ENCODE measurements around the gene SLC6A3.

SLC6A3 gene

GRCh38 chr5:1445313-1445688, at the start of gene SLC6A3:
Gene SLC6A3, minus strand, starts transcription at chr5:1445440. Its CDS starts 2,243 bp downstream, at chr5:1443197.
- Histone ChIP-seq H3K4me3 (ENCODE audit: low read depth, low read length) (peak within 1 kb of the TSS; percentile 65), H3K27ac (ENCODE audit: low read depth, low read length) (no peak within 1 kb of the TSS), H3K36me3 (ENCODE audit: control insufficient read depth, insufficient read depth, low read length) (no peaks in the 10 kb centered on the region), H3K9ac (ENCODE audit: low read length) (peak within 1 kb of the TSS; percentile 17), H3K9me3 (ENCODE audit: control insufficient read depth, insufficient read depth, low read depth, low read length) (peaks cover 2% of the 10 kb centered on the region; the same call in 1 of the 2 replicates), H3K4me1 (ENCODE audit: control insufficient read depth, insufficient read depth, low read length) (0 out of 2 replicates have a peak, but pooled peaks cover 8% of the 10 kb centered on the region), H3K27me3 (ENCODE audit: control insufficient read depth, insufficient read depth, low read length) (peaks cover 98% of the 10 kb centered on the region)

DNA sequence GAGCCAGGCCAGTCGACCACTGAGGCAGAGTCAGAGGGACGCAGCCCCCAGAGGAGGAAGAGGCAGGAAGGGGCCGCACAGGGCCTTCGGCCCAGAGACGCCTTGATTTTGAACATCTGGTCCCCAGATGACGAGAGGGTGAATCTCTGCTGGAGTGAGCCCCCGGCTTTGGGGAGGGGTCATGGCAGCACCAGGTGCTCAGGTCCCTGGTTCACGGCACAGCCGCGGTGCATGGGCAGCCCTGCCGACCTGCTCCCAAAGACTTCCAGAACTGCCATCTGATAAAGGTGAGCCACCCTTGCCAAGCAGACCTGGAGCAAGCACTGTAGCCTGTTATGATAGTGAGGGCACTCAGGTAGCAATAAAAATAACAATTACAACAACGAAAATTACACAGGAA, 48.7 kb upstream of the SLC6A3 start:
- no peak overlapping the region for H3K4me3 ChIP-seq (ENCODE audit: low read depth, low read length)
- no peaks in the 10 kb centered on the region for H3K27me3 ChIP-seq (ENCODE audit: control insufficient read depth, insufficient read depth, low read length)
- H3K27ac ChIP-seq (ENCODE audit: low read depth, low read length) = no peak overlapping the region
- no peak overlapping the region for H3K9ac ChIP-seq (ENCODE audit: low read length)
- no peaks in the 10 kb centered on the region for H3K4me1 ChIP-seq (ENCODE audit: control insufficient read depth, insufficient read depth, low read length)
- H3K9me3 ChIP-seq (ENCODE audit: control insufficient read depth, insufficient read depth, low read depth, low read length) = no peaks in the 10 kb centered on the region
- peaks cover 96% of the 10 kb centered on the region for H3K36me3 ChIP-seq (ENCODE audit: control insufficient read depth, insufficient read depth, low read length)

DNA sequence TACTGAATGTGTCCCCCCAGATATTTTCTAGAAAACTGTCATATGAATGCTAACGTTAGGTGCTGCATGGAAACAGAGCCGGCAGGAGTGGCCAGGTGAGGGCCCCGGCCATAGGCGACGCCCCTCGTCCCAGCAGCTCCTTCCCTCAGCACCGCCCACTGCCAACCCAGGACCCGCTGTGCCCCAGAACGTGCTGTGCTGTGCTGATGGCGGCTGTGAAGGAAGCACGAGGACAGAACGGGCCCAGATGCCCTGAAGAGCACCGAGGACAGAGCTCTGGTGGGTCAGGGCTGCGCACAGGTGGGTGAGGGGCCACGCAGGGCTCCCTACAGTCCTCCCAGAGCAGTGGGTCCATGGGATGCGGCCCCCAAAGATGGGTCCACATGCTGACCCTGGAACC, 48.2 kb upstream of the SLC6A3 start:
- no peaks in the 10 kb centered on the region for H3K9me3 ChIP-seq (ENCODE audit: control insufficient read depth, insufficient read depth, low read depth, low read length)
- H3K4me1 ChIP-seq (ENCODE audit: control insufficient read depth, insufficient read depth, low read length) = no peaks in the 10 kb centered on the region
- H3K27ac ChIP-seq (ENCODE audit: low read depth, low read length) = no peak overlapping the region
- peaks cover 96% of the 10 kb centered on the region for H3K36me3 ChIP-seq (ENCODE audit: control insufficient read depth, insufficient read depth, low read length)
- no peak overlapping the region for H3K9ac ChIP-seq (ENCODE audit: low read length)
- no peak overlapping the region for H3K4me3 ChIP-seq (ENCODE audit: low read depth, low read length)
- H3K27me3 ChIP-seq (ENCODE audit: control insufficient read depth, insufficient read depth, low read length) = no peaks in the 10 kb centered on the region

DNA sequence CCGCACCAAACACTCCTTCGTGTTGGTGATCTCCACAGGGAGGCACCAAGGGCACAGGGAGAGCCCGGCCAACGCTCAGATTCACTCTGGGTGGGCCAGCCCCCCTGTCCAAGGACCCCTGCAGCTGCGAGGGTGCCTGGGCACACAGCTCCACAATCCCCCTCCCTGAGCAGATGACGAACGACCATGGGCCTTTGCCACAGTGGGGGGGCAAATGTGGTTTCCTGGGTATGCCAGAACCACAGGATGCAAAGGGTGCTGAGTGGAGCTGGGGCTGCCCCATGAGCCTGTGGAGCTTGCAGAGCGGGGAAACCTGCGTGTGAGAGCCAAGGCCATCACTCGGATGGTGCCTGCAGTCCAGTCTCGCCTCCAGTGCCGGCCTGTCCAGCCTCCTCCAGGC, 47.5 kb upstream of the SLC6A3 start:
- H3K4me1 ChIP-seq (ENCODE audit: control insufficient read depth, insufficient read depth, low read length) = no peaks in the 10 kb centered on the region
- H3K27me3 ChIP-seq (ENCODE audit: control insufficient read depth, insufficient read depth, low read length) = no peaks in the 10 kb centered on the region
- H3K4me3 ChIP-seq (ENCODE audit: low read depth, low read length) = no peak overlapping the region
- H3K9me3 ChIP-seq (ENCODE audit: control insufficient read depth, insufficient read depth, low read depth, low read length) = no peaks in the 10 kb centered on the region
- H3K9ac ChIP-seq (ENCODE audit: low read length) = no peak overlapping the region
- H3K27ac ChIP-seq (ENCODE audit: low read depth, low read length) = no peak overlapping the region
- peaks cover 96% of the 10 kb centered on the region for H3K36me3 ChIP-seq (ENCODE audit: control insufficient read depth, insufficient read depth, low read length)

DNA sequence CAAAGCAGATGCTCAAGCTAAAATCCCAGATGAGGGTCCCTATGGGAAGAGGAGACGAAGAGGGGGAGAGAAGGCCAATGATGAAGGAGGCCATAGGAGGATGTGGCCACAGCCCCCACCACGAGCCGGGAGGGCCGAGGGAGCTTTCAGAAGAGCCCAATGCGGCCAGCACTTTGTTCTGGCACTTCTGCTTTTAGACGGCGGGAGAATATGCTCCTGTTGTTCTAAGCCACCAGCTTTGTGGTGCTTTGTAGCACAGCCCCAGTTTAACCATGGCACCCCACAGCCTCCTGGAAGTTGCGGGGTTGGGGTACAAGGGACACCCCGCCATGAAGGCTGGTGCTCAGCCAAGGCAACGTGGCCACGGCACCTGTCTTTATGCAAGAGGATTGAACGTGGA, 45.1 kb upstream of the SLC6A3 start:
- Histone ChIP-seq H3K27me3 (ENCODE audit: control insufficient read depth, insufficient read depth, low read length) (no peaks in the 10 kb centered on the region), H3K4me1 (ENCODE audit: control insufficient read depth, insufficient read depth, low read length) (no peaks in the 10 kb centered on the region), H3K36me3 (ENCODE audit: control insufficient read depth, insufficient read depth, low read length) (peaks cover 100% of the 10 kb centered on the region), H3K9me3 (ENCODE audit: control insufficient read depth, insufficient read depth, low read depth, low read length) (no peaks in the 10 kb centered on the region), H3K27ac (ENCODE audit: low read depth, low read length) (no peak overlapping the region), H3K4me3 (ENCODE audit: low read depth, low read length) (no peak overlapping the region), H3K9ac (ENCODE audit: low read length) (no peak overlapping the region)

DNA sequence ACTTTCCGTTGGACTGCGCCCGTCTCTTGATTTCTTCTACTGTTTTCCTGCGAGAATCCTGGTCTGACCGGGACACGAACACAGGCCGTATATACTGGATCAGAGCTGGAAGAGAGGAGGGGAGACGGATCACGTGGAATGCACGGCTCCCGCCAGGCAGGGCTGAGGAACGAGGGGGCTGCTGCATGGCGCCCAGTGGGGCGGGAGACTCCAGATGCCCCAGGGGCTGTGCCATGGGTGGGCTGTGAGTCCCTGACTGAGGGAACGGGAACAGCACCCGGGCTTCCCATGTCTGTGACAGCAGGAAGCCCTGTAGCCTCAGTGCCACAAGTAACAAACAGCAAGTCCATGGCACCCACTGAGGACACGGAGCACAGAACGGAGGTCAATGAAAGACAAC, 44.5 kb upstream of the SLC6A3 start:
- Histone ChIP-seq H3K27me3 (ENCODE audit: control insufficient read depth, insufficient read depth, low read length) (no peaks in the 10 kb centered on the region), H3K9me3 (ENCODE audit: control insufficient read depth, insufficient read depth, low read depth, low read length) (no peaks in the 10 kb centered on the region), H3K4me1 (ENCODE audit: control insufficient read depth, insufficient read depth, low read length) (no peaks in the 10 kb centered on the region), H3K9ac (ENCODE audit: low read length) (no peak overlapping the region), H3K4me3 (ENCODE audit: low read depth, low read length) (no peak overlapping the region), H3K36me3 (ENCODE audit: control insufficient read depth, insufficient read depth, low read length) (peaks cover 100% of the 10 kb centered on the region), H3K27ac (ENCODE audit: low read depth, low read length) (no peak overlapping the region)

GRCh38 chr5:1488882-1489680, 43.8 kb upstream of the SLC6A3 start:
- H3K4me1 ChIP-seq (ENCODE audit: control insufficient read depth, insufficient read depth, low read length) = no peaks in the 10 kb centered on the region
- no peaks in the 10 kb centered on the region for H3K27me3 ChIP-seq (ENCODE audit: control insufficient read depth, insufficient read depth, low read length)
- H3K9me3 ChIP-seq (ENCODE audit: control insufficient read depth, insufficient read depth, low read depth, low read length) = no peaks in the 10 kb centered on the region
- no peak overlapping the region for H3K9ac ChIP-seq (ENCODE audit: low read length)
- H3K27ac ChIP-seq (ENCODE audit: low read depth, low read length) = no peak overlapping the region
- peaks cover 99% of the 10 kb centered on the region for H3K36me3 ChIP-seq (ENCODE audit: control insufficient read depth, insufficient read depth, low read length)
- no peak overlapping the region for H3K4me3 ChIP-seq (ENCODE audit: low read depth, low read length)

GRCh38 chr5:1487079-1487764, 42.0 kb upstream of the SLC6A3 start:
- H3K9me3 ChIP-seq (ENCODE audit: control insufficient read depth, insufficient read depth, low read depth, low read length) = no peaks in the 10 kb centered on the region
- peaks cover 94% of the 10 kb centered on the region for H3K36me3 ChIP-seq (ENCODE audit: control insufficient read depth, insufficient read depth, low read length)
- H3K4me1 ChIP-seq (ENCODE audit: control insufficient read depth, insufficient read depth, low read length) = no peaks in the 10 kb centered on the region
- H3K27ac ChIP-seq (ENCODE audit: low read depth, low read length) = no peak overlapping the region
- no peaks in the 10 kb centered on the region for H3K27me3 ChIP-seq (ENCODE audit: control insufficient read depth, insufficient read depth, low read length)
- H3K4me3 ChIP-seq (ENCODE audit: low read depth, low read length) = no peak overlapping the region
- no peak overlapping the region for H3K9ac ChIP-seq (ENCODE audit: low read length)

DNA sequence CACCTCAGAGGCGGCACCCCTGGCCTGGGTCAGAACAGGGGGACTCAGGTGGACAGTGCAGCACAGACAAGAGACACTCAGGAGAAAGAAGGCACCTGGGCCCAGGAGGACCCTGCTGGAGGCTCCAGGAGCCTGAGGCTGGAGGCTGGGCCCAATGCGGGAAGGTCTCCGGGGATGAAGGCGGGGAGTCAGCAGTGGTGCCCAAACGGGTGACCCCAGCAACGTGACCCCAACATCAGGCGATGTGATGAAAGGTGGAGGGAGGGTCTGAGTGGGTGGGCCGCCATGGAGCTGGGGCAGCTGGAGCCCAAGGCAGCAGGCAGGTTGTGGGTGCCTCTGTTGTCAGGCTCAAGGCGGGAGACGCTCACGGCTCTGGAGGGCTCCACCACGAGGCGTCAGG, 41.0 kb upstream of the SLC6A3 start:
- Histone ChIP-seq H3K9me3 (ENCODE audit: control insufficient read depth, insufficient read depth, low read depth, low read length) (no peaks in the 10 kb centered on the region), H3K27ac (ENCODE audit: low read depth, low read length) (no peak overlapping the region), H3K4me3 (ENCODE audit: low read depth, low read length) (no peak overlapping the region), H3K4me1 (ENCODE audit: control insufficient read depth, insufficient read depth, low read length) (no peaks in the 10 kb centered on the region), H3K27me3 (ENCODE audit: control insufficient read depth, insufficient read depth, low read length) (no peaks in the 10 kb centered on the region), H3K9ac (ENCODE audit: low read length) (no peak overlapping the region), H3K36me3 (ENCODE audit: control insufficient read depth, insufficient read depth, low read length) (peaks cover 91% of the 10 kb centered on the region)

- H3K27ac ChIP-seq (ENCODE audit: low read depth, low read length) = no peak overlapping the region
- no peak overlapping the region for H3K9ac ChIP-seq (ENCODE audit: low read length)
- H3K9me3 ChIP-seq (ENCODE audit: control insufficient read depth, insufficient read depth, low read depth, low read length) = no peaks in the 10 kb centered on the region
- H3K4me3 ChIP-seq (ENCODE audit: low read depth, low read length) = no peak overlapping the region
- H3K4me1 ChIP-seq (ENCODE audit: control insufficient read depth, insufficient read depth, low read length) = no peaks in the 10 kb centered on the region
- peaks cover 88% of the 10 kb centered on the region for H3K36me3 ChIP-seq (ENCODE audit: control insufficient read depth, insufficient read depth, low read length)
- H3K27me3 ChIP-seq (ENCODE audit: control insufficient read depth, insufficient read depth, low read length) = no peaks in the 10 kb centered on the region
These were observed 40.4 kb upstream of the SLC6A3 start for GRCh38 chr5:1485579-1486118.
